HepG2 (cell line): ENCODE measurements around the gene OPN3. TPM values are rescaled to one million over a fixed set of nuclear protein-coding genes. Genes with fewer than 3 reads are reported as not detected.

Experiments used
- ATAC-seq: fragments of 200-7000 bp; cut with Tn5 transposase; 3 replicates; pipeline ENCODE4 v1.9.1; 2020; ENCODE audit warnings: mild to moderate bottlenecking, moderate library complexity
- BruUV-seq: library from RNA; stranded (reverse); fragments of 400-500 nt; replicated peaks from 2 replicates; lab custom pipeline; 2021; lab: Mats Ljungman, UMichigan
- CTCF ChIA-PET: fragments of 300-600 bp; formaldehyde crosslinking; extraction: SDS; loops from one replicate; lab custom pipeline; 2021; ENCODE audit warnings: low total read pairs, inconsistent platforms, low intra/inter-chr PET ratio; lab: Yijun Ruan, JAX
- POLR2A ChIA-PET: fragments of 350-600 bp; sonication (Branson Sonifier 250); formaldehyde crosslinking; loops from one replicate; lab custom pipeline; 2020; ENCODE audit warnings: antibody characterized with exemption, inconsistent platforms; lab: Yijun Ruan, JAX
- DNase-seq: peaks from one replicate; pipeline ENCODE4 v3.0.0-alpha.2; 2015; ENCODE audit warnings: low spot score
- FAIRE-seq: peaks from 3 replicates; lab custom pipeline; 2011; peaks lifted over from hg19 to GRCh38; lab: Jason Lieb, UNC
- H2AFZ ChIP-seq: one replicate; pipeline ENCODE4 v1.6.1; 2011; ENCODE audit warnings: low read length, inconsistent platforms
- H3K27ac ChIP-seq: fragments of 300-600 bp; 3 replicates; pipeline ENCODE4 v1.8.0; 2011; ENCODE audit warnings: mixed run types, mild to moderate bottlenecking, mixed read lengths, low read length, inconsistent platforms; ENCODE audit not compliant: insufficient read depth; ENCODE audit errors: extremely low read length
- H3K27me3 ChIP-seq, 2 experiments: fragments of 200-600 bp in 1 of 2; 2 replicates in 1 of 2; 3 replicates in 1 of 2; pipeline versions ENCODE4 v1.6.0 to v1.8.0; 2011; ENCODE audit warnings: low read length in 2 of 2, mild to moderate bottlenecking in 2 of 2, moderate library complexity in 2 of 2, inconsistent platforms in 1 of 2; ENCODE audit not compliant: insufficient read depth in 2 of 2, control insufficient read depth in 1 of 2
- H3K36me3 ChIP-seq, 2 experiments: fragments of 200-600 bp in 1 of 2; replicated peaks in 1 of 2; 2 replicates in 1 of 2; 3 replicates in 1 of 2; pipeline versions ENCODE4 v1.5.1 to v1.8.0; 2011; ENCODE audit warnings: low read length in 2 of 2, inconsistent platforms in 1 of 2; ENCODE audit not compliant: insufficient read depth in 2 of 2, control insufficient read depth in 1 of 2
- H3K4me1 ChIP-seq: 2 replicates; pipeline ENCODE4 v1.5.1; 2012; ENCODE audit warnings: low read length, inconsistent platforms; ENCODE audit not compliant: insufficient read depth
- H3K4me2 ChIP-seq: 2 replicates; pipeline ENCODE4 v1.6.0; 2011; ENCODE audit warnings: low read depth, low read length, inconsistent platforms
- H3K4me3 ChIP-seq, 3 experiments: fragments of 200-600 bp in 1 of 3; sonication (generic), shearing (Covaris generic) in 1 of 3; replicated peaks in 1 of 3; 2 replicates each; pipeline ENCODE4 v1.5.1; 2011 to 2016; ENCODE audit warnings: low read length in 3 of 3, inconsistent platforms in 2 of 3, low read depth in 2 of 3, mild to moderate bottlenecking in 2 of 3, control low read depth in 1 of 3, mixed read lengths in 1 of 3; ENCODE audit not compliant: insufficient read depth in 1 of 3
- H3K79me2 ChIP-seq: one replicate; pipeline ENCODE4 v1.6.1; 2011; ENCODE audit warnings: low read length, inconsistent platforms; ENCODE audit not compliant: insufficient read depth
- H3K9ac ChIP-seq: 2 replicates; pipeline ENCODE4 v1.6.0; 2011; ENCODE audit warnings: mild to moderate bottlenecking, low read depth, low read length, inconsistent platforms; ENCODE audit not compliant: insufficient read depth
- H3K9me3 ChIP-seq: 2 replicates; pipeline ENCODE4 v1.5.1; 2012; ENCODE audit warnings: mild to moderate bottlenecking, low read length
- H4K20me1 ChIP-seq: 2 replicates; pipeline ENCODE4 v1.6.0; 2011; ENCODE audit warnings: inconsistent platforms, mild to moderate bottlenecking, low read length, moderate library complexity; ENCODE audit not compliant: insufficient read depth
- ATM ChIP-seq: fragments of 450-650 bp; IDR thresholded peaks from 2 replicates; pipeline ENCODE4 v1.7.1; 2017; ENCODE audit warnings: mild to moderate bottlenecking, borderline replicate concordance
- GATAD2A ChIP-seq: IDR thresholded peaks from 2 replicates; pipeline ENCODE4 v1.6.1; 2016
- GMEB1 ChIP-seq: sonication (generic); formaldehyde crosslinking; IDR thresholded peaks from 2 replicates; pipeline ENCODE4 v1.5.1; 2020; ENCODE audit warnings: missing genetic modification reagents, mild to moderate bottlenecking, borderline replicate concordance
- NR2F1 ChIP-seq, 2 experiments: fragments of 450-650 bp in 1 of 2; formaldehyde crosslinking in 1 of 2; IDR thresholded peaks; 2 replicates each; pipeline versions ENCODE4 v1.5.0 to v1.6.1; 2016 to 2020; ENCODE audit warnings: mild to moderate bottlenecking in 1 of 2, missing compliant biosample characterization in 1 of 2, missing genetic modification reagents in 1 of 2, moderate library complexity in 1 of 2
- SATB2 ChIP-seq: sonication (generic); formaldehyde crosslinking; IDR thresholded peaks from 2 replicates; pipeline ENCODE4 v1.5.0; 2020; ENCODE audit warnings: missing genetic modification reagents
- TAF15 ChIP-seq: fragments of 200-400 bp; formaldehyde crosslinking; IDR thresholded peaks from one replicate; pipeline ENCODE4 v1.6.1; 2018; ENCODE audit warnings: mild to moderate bottlenecking, low read depth, low read length; ENCODE audit not compliant: poor library complexity, severe bottlenecking
- ZNF33B ChIP-seq: sonication (generic); formaldehyde crosslinking; IDR thresholded peaks from 2 replicates; pipeline ENCODE4 v1.5.1; 2020; ENCODE audit warnings: mild to moderate bottlenecking, missing genetic modification reagents
- ZNF367 ChIP-seq: sonication (generic); formaldehyde crosslinking; IDR thresholded peaks from 2 replicates; pipeline ENCODE4 v1.4.0; 2020; ENCODE audit warnings: missing genetic modification reagents, borderline replicate concordance
- ZNF543 ChIP-seq: sonication (generic); formaldehyde crosslinking; IDR thresholded peaks from 2 replicates; pipeline ENCODE4 v1.4.0; 2020; ENCODE audit warnings: mild to moderate bottlenecking, missing genetic modification reagents
- ZNF564 ChIP-seq: sonication (generic); formaldehyde crosslinking; IDR thresholded peaks from 2 replicates; pipeline ENCODE4 v1.8.1; 2023; ENCODE audit warnings: mild to moderate bottlenecking, missing genetic modification reagents
- ZNF576 ChIP-seq: sonication (generic); formaldehyde crosslinking; IDR thresholded peaks from 2 replicates; pipeline ENCODE4 v1.4.0; 2020; ENCODE audit warnings: mild to moderate bottlenecking, missing genetic modification reagents
- ZNF597 ChIP-seq: sonication (generic); formaldehyde crosslinking; IDR thresholded peaks from 2 replicates; pipeline ENCODE4 v1.5.0; 2020; ENCODE audit warnings: missing genetic modification reagents
- WGBS: methylation state at CpG from one replicate; pipeline ENCODE4 v1.1.6; 2017; ENCODE audit warnings: low lambda C conversion rate; 5-methylcytosine and 5-hydroxymethylcytosine counted together
- in situ Hi-C: cut with HindIII; loops from 2 replicates; pipeline ENCODE4 v1.10.0; 2017; ENCODE audit warnings: low pct_unique_long_range_greater_than_20kb; ENCODE audit not compliant: extremely low pct_ligation_motif_present
- intact Hi-C: fragments of 100-400 bp; cut with micrococcal nuclease; formaldehyde crosslinking; loops from one replicate; pipeline ENCODE4 v1.10.0; 2022; ENCODE audit not compliant: unreplicated experiment
- polyA plus RNA-seq, 8 experiments: library from polyadenylated mRNA; depleted of rRNA in 3 of 8; stranded (reverse) in 7 of 8; unstranded in 1 of 8; fragments of >200 nt; fragmentation: Illumina TruSeq in 4 of 8; extraction: Trizol in 4 of 8; gene quantifications; 2 replicates each; pipeline versions ENCODE4 v1.2.1 to v1.2.3, GENCODE V29; 2011 to 2016; ENCODE audit warnings: low read depth in 4 of 8, missing spikeins in 1 of 8, mixed read lengths in 1 of 8; ENCODE audit not compliant: insufficient read depth in 1 of 8
- total RNA-seq, 5 experiments: library from RNA; depleted of rRNA; stranded (reverse); fragments of >200 nt; fragmentation: Illumina TruSeq; extraction: Trizol; gene quantifications; 2 replicates each; pipeline ENCODE4 v1.2.3, GENCODE V29; 2016; ENCODE audit warnings: low read depth in 1 of 5

OPN3 gene
- total and polyA plus RNA-seq, 2 of the 13 experiments (the other 11 are each of a cell fraction or from before 2014, with no cell fraction given): 17.4 to 23.0 TPM

- POLR2A ChIA-PET: no interaction called here
- Histone ChIP-seq H2AFZ (no peak overlapping the region), H3K9me3 (no peaks in the 10 kb centered on the region), H3K4me2 (no peak overlapping the region), H3K4me1 (no peaks in the 10 kb centered on the region), H3K9ac (no peak overlapping the region), H3K79me2 (no peaks in the 10 kb centered on the region)
- ATAC-seq (no peak), FAIRE-seq (no peak)
- BruUV-seq: no TSS peak
- intact Hi-C loops: no loop called here
- TF ChIP-seq ZNF576 (no peak), ZNF367 (CRISPR knock-in tag) (no peak), ATM (no peak), GATAD2A (CRISPR knock-in tag) (no peak), GMEB1 (CRISPR knock-in tag) (no peak), ZNF543 (no peak), SATB2 (CRISPR knock-in tag) (no peak), ZNF564 (CRISPR knock-in tag) (no peak), NR2F1 (CRISPR knock-in tag; IDR thresholded peaks at IDR 0.05) (no peak), ZNF33B (CRISPR knock-in tag) (no peak), ZNF597 (no peak), TAF15 (no peak)
- TF ChIP-seq, all 625 proteins: peak for 0
- H4K20me1 ChIP-seq: no peaks in the 10 kb centered on the region
- H3K27ac ChIP-seq: no peak overlapping the region
- no peak for DNase-seq
- in situ Hi-C loops: no loop called here
- H3K4me3 ChIP-seq: no peak overlapping the region
- WGBS: 37% methylated on average over 4 of the region's 4 CpGs
- H3K27me3 ChIP-seq: no peaks in the 10 kb centered on the region
- CTCF ChIA-PET: no interaction called here
- H3K36me3 ChIP-seq: no peaks in the 10 kb centered on the region; a peak in 1 of 5 replicates
These were observed 49.5 kb downstream of the OPN3 start for GRCh38 chr1:241590719-241591118.
